Upper lobe of right lung (tissue), 1 donor: Measurements from ENCODE around the gene SKIL. TPM values are rescaled to one million over a fixed set of nuclear protein-coding genes. Genes with fewer than 3 reads are reported as not detected.
"Not testable (repeated sequence)": the region's sequence is repeated elsewhere in the genome, so short reads cannot be mapped to it uniquely, and the experiment has no call there.

Source experiments
- ATAC-seq: fragments of 200-7000 bp; cut with Tn5 transposase; one replicate; pipeline ENCODE4 v1.9.1; 2020; ENCODE audit warnings: mild to moderate bottlenecking, moderate library complexity
- DNase-seq: peaks from one replicate; pipeline ENCODE4 v3.0.0-alpha.2; 2020
- H3K27ac ChIP-seq: fragments of 200-600 bp; one replicate; pipeline ENCODE4 v1.8.0; 2022
- H3K27me3 ChIP-seq: fragments of 200-600 bp; one replicate; pipeline ENCODE4 v1.8.0; 2022; ENCODE audit warnings: mild to moderate bottlenecking
- H3K36me3 ChIP-seq: fragments of 200-600 bp; one replicate; pipeline ENCODE4 v1.8.0; 2022
- H3K4me1 ChIP-seq: fragments of 200-600 bp; one replicate; pipeline ENCODE4 v1.8.0; 2022
- H3K4me3 ChIP-seq: fragments of 200-600 bp; one replicate; pipeline ENCODE4 v1.8.0; 2022; ENCODE audit warnings: mild to moderate bottlenecking
- H3K9me3 ChIP-seq: fragments of 200-600 bp; one replicate; pipeline ENCODE4 v1.8.0; 2022
- CTCF ChIP-seq: fragments of 200-600 bp; IDR thresholded peaks from one replicate; pipeline ENCODE4 v1.8.0; 2022; ENCODE audit warnings: antibody characterized with exemption
- intact Hi-C: fragments of 100-400 bp; cut with DNase I; formaldehyde crosslinking; loops from one replicate; pipeline ENCODE4 v1.11.0; 2022
- total RNA-seq: library from RNA; stranded (reverse); fragmentation: NEBNext Ultra II Directional; extraction: Animal tissue kit (Norgen Biotek cat#: 25700); gene quantifications from one replicate; pipeline ENCODE4 v1.2.1, GENCODE V29; 2021
- donor health status: DM: no; HTN: yes; CAD: no; lungs with severe emphysema.

SKIL gene
- total RNA-seq, 1 donor from 2014 or later, result 89.4 TPM

DNA sequence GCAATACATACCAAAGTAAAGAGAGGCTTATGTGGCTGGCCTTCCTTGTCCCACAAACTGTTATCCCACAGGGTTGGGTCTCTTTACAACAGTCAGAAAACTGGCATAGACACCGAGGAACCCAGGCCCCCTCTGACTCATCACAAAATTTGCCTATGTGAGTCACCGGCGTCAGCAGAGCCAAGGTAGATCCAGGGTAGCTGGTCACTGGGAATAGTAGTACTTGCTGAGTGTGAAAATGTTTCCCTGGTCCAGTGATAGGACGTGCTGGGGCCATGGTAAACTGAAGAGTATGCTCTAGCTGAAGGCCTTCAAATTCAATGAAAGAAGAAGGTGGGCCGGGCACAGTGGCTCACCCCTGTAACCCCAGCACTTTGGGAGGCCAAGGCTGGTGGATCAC, 27.1 kb upstream of the SKIL start:
- Histone ChIP-seq H3K27me3 (no peaks in the 10 kb centered on the region), H3K4me1 (peaks cover 4% of the 10 kb centered on the region), H3K9me3 (no peaks in the 10 kb centered on the region), H3K27ac (no peak overlapping the region), H3K36me3 (no peaks in the 10 kb centered on the region), H3K4me3 (no peak overlapping the region)
- DNase-seq (no peak), ATAC-seq (peak; percentile 41)
- no peak for TF ChIP-seq CTCF
- intact Hi-C loops, result no loop called here

- no peaks in the 10 kb centered on the region for H3K27me3 ChIP-seq
- ATAC-seq, result peak; percentile 88
- no peak for TF ChIP-seq CTCF
- no peaks in the 10 kb centered on the region for H3K36me3 ChIP-seq
- DNase-seq, result no peak
- intact Hi-C loops, result no loop called here
- peaks cover 4% of the 10 kb centered on the region for H3K4me1 ChIP-seq
- H3K9me3 ChIP-seq, result no peaks in the 10 kb centered on the region
- H3K4me3 ChIP-seq, result no peak overlapping the region
- H3K27ac ChIP-seq, result no peak overlapping the region
Measured at GRCh38 chr3:170331143-170331542, 26.4 kb upstream of the SKIL start.

- H3K4me1 ChIP-seq, result no peaks in the 10 kb centered on the region
- no peak for TF ChIP-seq CTCF
- no peak overlapping the region for H3K4me3 ChIP-seq
- H3K27me3 ChIP-seq, result no peaks in the 10 kb centered on the region
- no peak for ATAC-seq
- H3K9me3 ChIP-seq, result no peaks in the 10 kb centered on the region
- intact Hi-C loops, result no loop called here
- no peaks in the 10 kb centered on the region for H3K36me3 ChIP-seq
- DNase-seq, result no peak
- H3K27ac ChIP-seq, result no peak overlapping the region
Measured at GRCh38 chr3:170337420-170337819, 20.1 kb upstream of the SKIL start.

- no peaks in the 10 kb centered on the region for H3K4me1 ChIP-seq
- intact Hi-C loops, result no loop called here
- H3K27me3 ChIP-seq, result no peaks in the 10 kb centered on the region
- TF ChIP-seq CTCF, result no peak
- H3K4me3 ChIP-seq, result no peak overlapping the region
- H3K27ac ChIP-seq, result no peak overlapping the region
- DNase-seq (no peak), ATAC-seq (no peak)
- no peaks in the 10 kb centered on the region for H3K9me3 ChIP-seq
- no peaks in the 10 kb centered on the region for H3K36me3 ChIP-seq
Measured at GRCh38 chr3:170338690-170339340, 18.7 kb upstream of the SKIL start.

DNA sequence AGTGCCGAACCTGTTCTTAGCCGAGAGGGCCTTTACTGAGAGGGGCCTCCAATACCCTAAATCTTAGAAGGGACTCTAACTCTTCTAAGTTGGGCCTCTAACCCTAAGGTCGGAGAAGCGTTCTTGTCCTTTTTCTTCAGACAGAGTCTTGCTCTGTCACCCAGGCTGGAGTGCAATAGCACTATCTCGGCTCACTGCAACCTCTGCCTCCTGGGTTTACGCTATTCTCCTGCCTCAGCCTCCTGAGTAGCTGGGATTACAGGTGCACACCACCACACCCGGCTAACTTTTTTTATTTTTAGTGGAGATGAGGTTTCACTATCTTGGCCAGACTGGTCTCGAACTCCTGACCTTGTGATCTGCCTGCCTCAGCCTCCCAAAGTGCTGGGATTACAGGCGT, 15.2 kb upstream of the SKIL start:
- ATAC-seq, DNase-seq, H3K4me3 ChIP-seq, H3K4me1 ChIP-seq, H3K27me3 ChIP-seq, intact Hi-C loops, H3K27ac ChIP-seq, H3K9me3 ChIP-seq, H3K36me3 ChIP-seq: not testable (repeated sequence)

- H3K9me3 ChIP-seq, H3K27me3 ChIP-seq, H3K27ac ChIP-seq, DNase-seq, intact Hi-C loops, ATAC-seq, H3K36me3 ChIP-seq, H3K4me3 ChIP-seq, H3K4me1 ChIP-seq: not testable (repeated sequence)
Measured at GRCh38 chr3:170343859-170344258, 13.7 kb upstream of the SKIL start.

DNA sequence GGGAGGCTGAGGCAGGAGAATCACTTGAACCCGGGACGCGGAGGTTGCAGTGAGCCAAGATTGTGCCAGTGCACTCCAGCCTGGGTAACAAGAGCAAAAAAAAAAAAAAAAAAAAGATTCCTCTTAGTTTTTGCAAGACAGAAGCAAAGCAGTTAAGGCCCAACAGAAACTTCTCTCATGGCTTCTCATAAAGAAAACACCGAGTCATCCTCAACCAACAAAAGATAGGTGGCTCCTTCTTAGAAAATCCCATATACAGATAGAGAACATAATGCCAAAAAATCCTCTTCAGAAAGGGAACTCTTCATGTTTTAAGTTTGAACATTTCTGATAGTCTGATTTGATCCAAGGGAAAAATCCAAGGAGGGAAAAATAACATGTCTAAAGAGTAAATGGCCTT, 12.5 kb upstream of the SKIL start:
- TF ChIP-seq CTCF, result no peak
- ATAC-seq, result no peak
- no peak for DNase-seq
- Histone ChIP-seq H3K36me3 (no peaks in the 10 kb centered on the region), H3K27ac (no peak overlapping the region), H3K4me3 (no peak overlapping the region), H3K27me3 (no peaks in the 10 kb centered on the region), H3K9me3 (no peaks in the 10 kb centered on the region), H3K4me1 (no peaks in the 10 kb centered on the region)
- intact Hi-C loops, result no loop called here
